ENCODE data around the gene TAF9B.
"Not testable (repeated sequence)": the region's sequence is repeated elsewhere in the genome, so short reads cannot be mapped to it uniquely, and the experiment has no call there.

The TAF9B gene, protein sequence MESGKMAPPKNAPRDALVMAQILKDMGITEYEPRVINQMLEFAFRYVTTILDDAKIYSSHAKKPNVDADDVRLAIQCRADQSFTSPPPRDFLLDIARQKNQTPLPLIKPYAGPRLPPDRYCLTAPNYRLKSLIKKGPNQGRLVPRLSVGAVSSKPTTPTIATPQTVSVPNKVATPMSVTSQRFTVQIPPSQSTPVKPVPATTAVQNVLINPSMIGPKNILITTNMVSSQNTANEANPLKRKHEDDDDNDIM

DNA sequence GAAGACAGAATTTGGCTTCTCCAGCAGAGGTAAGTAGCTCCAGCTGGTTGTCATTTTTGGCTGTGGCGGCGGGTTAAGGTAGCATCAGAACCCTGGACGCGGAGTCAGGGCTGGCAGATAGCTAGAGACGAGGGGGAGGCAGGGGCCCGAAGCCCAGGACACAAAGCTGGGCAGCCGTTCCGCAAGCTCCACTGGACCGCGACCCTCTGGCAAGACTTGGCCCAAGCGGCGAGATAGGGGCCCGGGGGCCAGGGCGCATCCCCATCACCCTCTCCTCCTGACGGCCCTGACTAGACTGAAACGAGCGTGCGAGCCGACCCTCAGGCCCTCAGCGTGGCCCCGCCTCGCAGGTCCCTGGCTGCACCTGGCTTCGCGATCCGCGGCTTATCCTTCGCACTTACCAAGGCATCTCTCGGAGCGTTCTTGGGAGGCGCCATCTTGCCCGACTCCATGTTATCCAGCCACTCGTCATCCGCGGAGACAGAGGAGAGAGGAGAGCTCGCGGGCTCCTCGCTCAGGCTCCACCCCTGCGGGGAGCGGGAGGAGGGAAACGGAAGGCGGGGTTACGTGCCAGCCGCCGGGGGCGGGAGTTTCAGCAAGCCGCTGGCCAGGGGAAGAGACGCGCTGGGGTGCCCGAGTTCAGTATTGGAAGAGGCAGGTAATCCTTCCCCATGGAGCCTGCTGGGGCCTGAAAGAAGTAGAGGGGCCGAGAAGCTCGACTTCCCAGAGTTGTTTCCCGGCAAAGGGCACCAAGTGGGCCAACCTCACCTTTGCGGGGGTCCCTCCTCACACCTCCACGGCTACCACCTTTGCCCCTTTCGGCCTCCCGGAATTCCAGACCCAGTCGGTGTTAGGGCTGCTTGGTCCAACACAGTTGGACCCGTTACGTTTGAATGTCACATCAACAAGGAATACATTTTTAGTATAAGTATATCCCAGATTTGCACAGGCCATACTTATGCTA, at the start of gene TAF9B:
TSS of gene TAF9B (minus strand) at position 491 of the 964 bp plus-strand sequence. CDS start at position 452, 39 bp downstream.
- peak; percentile 78 for DNase-seq

DNA sequence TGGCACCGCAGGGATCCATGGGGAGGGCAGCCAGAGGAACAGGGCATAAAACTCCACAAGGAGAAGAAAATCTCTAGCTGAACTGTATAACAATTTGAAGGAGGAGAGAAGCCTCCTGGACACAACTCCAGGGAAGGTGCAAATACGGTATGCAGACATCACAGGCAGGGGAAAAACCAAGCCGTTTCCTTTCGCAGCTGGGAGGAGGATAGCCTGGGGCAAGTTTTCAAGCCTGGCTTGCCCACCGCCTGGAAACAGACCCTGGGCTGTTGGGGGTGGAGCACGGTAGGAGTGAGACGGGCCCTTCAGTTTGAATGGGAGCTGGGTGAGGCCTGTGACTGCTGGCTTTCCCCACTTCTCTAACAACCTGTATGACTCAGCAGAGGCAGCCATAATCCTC, 43.4 kb upstream of the TAF9B start:
- no peak for DNase-seq

DNA sequence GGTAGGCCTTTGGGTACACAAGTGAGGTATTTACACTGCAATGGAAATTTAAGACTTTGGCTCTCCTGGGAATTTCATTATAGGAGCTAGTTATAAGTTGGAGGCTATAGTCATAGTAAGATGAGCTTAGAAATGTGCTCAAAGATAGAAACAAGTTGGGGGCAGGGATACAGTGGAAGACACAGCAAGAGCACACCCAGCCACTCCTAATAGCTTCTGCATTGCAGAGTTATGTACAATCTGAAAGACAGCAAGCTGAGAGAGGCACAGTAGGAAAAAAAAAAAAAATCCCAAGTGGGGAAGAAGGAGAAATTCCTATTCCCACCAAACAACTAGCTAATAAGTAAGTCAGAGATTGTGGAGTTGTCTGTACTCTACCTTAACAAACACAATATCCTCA, 41.9 kb upstream of the TAF9B start:
- DNase-seq: no peak

DNA sequence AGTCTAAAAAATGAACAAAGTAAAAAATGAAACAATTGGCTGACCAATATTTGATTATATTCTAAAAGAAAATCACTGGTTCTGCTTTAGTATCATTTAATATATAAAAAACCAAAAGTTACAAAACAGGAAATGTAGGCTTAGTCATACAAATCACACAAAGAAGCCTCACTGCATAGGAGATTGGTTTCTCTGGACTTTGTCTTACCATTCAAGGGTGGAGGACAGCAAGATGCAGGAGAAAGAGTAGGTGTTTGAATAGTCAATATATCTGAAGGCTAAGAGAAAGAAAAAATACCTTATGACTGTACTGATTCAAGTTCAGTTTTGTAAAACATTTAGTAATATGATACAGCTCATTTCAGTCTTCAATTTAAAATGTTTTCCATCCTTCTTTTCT, 28.6 kb upstream of the TAF9B start:
- DNase-seq: no peak

DNA sequence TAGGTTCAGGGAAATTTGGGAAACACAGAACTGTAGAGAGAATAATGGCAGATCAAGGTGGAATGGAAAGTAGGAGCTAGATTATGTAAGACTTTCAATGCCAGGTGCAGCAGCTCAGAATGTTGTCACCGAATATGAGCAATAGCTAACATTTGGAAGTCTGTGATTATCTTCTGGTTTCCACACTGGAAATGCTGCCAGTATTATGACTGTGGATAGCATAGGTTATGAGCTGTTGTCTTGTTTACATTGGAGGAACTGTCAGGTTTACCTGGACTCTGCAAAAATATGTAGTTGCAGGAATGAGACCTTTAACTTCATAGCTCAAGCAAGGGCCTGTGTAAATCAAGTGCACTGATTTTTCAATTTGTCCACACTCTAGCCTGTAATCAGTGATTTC, 26.0 kb upstream of the TAF9B start:
- DNase-seq: no peak

DNA sequence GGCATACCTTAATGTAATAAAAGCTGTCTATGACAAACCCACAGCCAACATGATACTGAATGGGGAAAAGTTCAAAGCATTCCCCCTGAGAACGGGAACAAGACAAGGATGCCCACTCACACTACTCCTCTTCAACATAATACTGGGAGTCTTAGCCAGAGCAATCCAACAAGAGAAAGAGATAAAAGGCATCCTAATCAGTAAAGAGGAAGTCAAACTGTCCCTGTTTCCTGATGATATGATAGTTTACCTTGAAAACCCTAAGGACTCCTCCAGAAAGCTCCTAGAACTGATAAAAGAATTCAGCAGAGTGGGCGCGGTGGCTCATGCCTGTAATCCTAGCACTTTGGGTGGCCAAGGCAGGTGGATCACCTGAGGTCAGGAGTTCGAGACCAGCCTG, 23.7 kb upstream of the TAF9B start:
- DNase-seq: not testable (repeated sequence)

DNA sequence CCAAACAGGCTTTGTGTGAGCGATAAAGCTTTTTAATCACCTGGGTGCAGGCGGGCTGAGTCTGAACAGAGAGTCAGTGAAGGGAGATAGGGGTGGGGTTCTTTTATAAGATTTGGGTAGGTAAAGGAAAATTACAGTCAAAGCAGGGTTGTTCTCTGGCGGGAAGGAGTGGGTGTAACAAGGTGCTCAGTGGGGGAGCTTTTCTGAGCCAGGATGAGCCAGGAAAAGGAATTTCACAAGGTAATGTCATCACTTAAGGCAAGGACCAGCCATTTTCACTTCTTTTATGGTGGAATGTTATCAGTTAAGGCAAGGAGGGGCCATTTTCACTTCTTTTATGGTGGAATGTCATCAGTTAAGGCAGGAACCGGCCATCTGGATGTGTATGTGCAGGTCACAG, 21.3 kb upstream of the TAF9B start:
- not testable (repeated sequence) for DNase-seq

DNA sequence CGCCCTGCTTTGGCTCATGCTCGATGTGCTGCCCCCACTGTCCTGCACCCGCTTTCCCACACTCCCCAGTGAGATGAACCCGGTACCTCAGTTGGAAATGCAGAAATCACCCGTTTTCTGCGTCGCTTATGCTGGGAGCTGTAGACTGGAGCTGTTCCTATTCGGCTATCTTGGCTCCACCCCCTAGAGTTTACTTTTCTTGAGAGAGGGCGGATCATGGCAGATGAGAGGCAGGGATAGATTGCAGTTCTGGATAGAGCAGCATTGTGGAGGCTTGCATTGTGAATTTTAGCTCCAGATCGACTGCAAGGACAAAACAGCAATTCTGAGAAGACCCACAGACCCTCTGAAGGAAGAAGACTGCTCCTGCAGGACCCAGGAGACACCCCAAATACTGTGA, 18.4 kb upstream of the TAF9B start:
- DNase-seq: not testable (repeated sequence)

DNA sequence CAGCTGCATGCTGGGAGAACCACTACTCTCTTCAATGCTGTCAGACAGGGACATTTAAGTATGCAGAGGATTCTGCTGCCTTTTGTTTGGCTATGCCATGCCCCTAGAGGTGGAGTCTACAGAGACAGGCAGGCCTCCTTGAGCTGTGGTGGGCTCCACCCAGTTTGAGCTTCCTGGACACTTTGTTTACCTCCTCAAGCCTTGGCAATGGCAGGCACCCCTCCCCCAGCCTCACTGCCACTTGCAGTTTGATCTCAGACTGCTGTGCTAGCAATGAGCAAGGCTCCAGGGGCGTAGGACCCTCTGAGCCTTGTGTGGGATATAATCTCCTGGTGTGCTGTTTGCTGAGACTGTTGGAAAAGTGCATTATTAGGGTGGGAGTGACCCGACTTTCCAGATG, 17.9 kb upstream of the TAF9B start:
- DNase-seq: not testable (repeated sequence)

DNA sequence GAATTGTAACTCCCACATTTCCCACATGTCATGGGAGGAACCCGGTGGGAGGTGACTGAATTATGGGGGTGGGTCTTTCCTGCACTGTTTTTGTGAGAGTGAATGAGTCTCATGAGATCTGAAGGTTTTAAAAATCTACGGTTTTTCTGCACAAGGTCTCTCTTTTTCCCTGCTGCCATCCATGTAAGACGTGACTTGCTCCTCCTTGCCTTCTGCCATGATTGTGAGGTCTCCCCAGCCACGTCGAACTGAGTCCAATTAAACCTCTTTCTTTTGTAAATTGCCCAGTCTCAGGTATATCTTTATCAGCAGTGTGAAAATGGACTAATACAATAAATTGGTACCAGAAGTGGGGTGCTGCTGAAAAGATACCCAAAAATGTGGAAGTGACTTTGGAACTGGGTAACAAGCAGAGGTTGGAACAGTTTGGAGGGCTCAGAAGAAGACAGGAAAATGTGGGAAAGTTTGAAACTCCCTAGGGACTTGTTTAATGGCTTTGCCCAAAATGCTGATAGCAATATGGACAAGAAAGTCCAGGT, 7.6 kb upstream of the TAF9B start:
- not testable (repeated sequence) for DNase-seq

DNA sequence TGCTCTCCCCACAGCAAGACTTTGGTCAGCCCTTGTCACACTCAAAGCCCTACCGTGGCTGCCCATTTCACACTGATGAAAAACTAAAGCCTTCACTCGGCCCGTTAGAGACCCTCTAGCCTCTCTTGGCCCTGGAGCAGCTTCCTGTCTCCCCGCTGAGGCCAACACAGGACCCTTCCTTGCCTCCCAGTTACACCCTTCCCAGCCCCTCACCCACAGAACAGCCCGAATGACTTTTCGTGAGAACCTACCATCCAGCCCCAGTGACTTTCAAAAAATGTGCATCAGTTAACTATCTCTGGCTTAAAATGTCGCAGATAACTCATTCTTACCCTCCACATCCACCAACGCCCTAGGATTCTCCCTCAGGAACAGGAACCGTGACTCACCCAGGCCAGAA, 756 bp upstream of the TAF9B start:
- no peak for DNase-seq

DNA sequence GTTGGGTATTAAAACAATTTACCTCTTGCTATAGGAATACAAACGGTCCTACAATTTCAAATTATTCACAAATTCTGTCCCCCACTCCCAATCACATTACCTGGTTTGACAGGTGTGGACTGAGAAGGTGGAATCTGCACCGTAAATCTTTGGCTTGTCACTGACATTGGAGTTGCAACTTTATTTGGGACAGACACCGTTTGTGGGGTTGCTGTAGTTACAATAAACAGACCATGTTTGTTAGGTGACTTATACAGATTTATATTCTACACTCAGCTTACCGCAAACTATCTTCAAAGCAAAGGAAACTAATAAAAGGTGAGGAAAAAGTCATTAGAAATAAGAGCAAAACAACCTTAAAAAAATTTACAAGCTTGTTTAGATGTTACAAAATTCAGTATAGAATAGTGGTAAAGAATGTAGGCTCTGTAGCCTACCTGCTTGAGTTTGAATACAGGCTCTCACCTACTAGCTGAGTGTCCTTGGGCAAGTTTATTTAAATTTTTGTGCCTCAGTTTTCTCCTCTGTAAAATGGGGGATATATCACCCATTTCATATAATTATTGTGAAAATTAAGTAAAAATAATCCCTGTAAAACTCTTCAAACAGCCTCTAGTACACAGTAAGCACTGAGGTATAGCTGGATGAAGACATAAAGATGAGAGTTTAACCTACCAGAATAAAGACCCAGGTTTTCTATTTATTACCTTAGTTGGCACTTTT, 6.1 kb downstream of the TAF9B start:
- DNase-seq: no peak

DNA sequence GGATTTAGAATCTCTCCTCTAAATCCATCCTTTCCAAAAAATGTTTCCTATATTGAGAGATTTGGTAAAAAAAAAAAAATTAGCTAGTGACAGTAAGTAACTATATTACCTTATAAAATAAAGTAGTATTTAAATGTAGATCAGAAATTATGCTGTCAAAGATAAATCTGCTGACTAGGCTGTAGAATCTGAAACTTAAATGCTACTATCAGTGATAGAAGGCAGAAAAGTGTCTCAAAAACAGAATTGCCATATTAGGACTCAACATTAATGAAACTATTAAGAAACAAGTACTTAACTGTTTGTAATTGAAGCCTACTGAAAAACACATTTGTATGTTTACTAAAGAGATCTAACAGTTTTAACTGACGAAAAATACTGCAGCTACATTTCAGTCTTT, 8.3 kb downstream of the TAF9B start:
- DNase-seq: no peak

DNA sequence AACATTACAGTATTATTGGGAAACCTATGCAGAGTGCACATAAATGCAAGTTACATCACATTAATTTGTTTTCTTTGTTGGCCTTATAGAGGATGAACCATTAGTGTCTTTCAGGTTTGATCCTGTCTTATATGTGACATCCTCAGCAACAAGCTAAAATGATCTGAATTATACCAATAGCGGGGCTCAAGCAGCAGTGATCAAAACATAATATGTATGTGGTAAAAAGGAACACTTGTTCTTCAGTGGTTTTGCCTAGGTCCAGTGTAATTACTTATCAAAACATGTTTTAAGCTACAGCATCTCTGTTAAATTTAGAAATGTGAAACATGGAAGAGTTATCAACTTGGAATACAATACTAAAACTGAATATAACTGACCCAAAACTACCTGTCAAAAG, 9.1 kb downstream of the TAF9B start:
- DNase-seq: no peak

DNA sequence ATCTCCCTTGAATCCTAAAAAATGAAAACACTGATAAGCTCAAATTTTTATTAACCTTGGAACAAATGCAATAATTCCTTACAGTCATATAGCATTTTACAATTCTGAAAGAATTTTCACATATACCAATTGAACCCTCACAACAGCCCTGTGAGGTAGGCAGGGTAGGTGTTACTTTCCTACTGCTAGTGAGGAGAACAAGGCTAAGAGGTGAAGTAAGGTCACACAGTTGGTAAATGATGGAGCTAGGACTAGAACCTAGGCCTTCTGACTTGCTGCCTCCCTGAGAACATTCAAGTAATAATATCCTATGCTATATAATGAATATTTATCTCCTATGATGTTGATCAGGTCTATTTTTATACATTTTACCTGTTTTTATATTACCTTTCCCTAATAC, 9.7 kb downstream of the TAF9B start:
- no peak for DNase-seq

DNA sequence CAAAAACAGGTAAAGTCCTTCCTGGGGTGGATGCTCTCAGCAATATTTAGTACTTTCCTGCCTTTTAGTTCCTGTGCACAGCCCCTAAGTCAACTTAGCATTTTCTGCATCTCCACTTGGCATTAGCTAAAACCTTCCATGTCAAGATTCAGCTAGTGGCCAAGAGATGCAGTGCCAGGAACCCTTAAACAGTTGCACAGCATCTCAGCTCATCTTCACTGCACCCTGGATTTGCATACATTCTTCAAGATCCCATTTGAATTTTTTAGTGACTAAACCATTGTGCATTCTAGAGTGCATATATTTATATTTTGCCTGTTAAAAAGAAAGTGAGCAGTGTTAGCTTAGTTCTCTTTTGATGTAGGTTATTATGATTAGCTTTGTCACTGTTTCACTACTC, 13.7 kb downstream of the TAF9B start:
- not testable (repeated sequence) for DNase-seq

DNA sequence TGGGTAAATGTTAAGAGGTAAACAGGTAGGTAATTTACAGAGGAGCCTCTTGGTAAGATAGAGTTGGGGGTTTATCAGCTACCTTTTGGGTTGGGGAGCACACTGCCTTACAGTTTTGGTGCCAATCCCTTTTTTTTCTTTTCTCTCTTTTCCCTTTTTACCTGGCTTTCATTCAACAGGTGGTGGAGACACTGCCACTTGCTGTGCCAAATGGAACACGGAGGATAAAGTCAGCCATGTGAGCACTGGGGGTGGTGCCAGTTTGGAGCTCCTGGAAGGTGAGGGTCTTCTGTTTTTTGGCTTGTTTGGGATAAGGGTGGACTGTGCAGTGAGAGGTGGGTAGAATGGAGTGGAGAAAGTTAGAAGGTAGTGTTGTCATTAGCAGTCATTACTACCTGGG, 14.3 kb downstream of the TAF9B start:
- DNase-seq: no peak

DNA sequence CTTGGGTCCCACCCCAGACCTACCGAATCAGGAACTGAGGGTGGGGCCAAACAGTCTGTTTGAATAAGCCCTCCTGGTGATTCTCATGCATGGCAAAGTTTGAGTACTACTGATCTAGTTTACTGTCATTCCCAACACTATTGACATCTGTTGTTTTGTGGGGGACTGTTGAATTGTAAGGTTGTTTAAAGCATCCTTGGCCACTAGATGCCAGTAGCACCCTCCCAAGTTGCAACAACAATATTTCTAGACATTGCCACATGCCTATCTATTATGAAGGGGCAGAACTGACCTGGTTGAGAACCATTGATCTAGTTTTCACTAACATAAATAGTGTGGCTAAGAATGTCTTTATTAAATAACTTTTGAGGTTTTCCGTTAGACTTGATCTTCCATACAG, 15.1 kb downstream of the TAF9B start:
- DNase-seq: no peak

DNA sequence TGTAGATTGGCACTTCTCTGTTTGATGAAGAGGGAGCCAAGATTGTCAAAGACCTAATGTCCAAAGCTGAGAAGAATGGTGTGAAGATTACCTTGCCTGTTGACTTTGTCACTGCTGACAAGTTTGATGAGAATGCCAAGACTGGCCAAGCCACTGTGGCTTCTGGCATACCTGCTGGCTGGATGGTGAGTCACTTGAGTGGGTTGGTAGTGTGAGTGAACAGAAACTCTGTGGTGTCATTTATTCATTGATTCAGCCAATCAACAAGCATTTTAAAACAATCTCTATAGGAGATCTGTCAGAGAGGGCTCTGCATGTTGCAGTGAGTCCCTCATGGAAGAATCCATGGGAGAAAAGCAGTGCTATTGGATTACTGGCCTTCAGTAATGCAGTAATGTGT, 16.3 kb downstream of the TAF9B start:
- DNase-seq: no peak

DNA sequence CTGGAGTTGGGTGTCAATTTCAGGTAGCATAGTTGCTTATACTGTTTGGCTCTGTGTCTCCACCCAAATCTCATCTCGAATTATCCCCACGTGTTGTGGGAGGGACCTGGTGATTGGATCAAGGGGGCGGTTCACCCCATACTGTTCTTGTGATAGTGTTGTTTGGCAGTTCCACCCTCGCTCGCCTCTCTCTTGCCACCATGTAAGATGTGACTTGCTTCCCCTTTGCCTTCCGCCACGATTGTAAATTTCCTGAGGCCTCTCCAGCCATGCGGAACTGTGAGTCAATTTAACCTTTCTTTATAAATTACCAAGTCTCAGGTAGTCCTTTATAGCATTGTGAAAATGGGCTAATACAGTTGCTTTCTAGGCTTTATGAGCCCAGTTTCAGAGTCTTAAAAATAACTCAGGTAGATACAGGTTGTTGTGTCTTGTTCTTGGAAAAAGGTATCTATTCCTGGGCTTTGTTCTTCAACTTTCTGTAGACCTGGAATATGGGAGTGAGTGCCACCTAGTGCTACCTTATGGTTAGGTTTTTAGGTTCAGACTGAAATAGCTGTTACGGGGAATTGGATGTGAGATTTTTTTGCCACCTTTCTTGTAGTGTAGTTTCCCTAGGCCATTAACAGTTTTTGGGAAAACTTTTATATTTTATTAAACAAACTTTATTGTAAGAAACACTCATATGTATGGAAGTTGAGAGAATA, 19.8 kb downstream of the TAF9B start:
- DNase-seq: no peak

DNA sequence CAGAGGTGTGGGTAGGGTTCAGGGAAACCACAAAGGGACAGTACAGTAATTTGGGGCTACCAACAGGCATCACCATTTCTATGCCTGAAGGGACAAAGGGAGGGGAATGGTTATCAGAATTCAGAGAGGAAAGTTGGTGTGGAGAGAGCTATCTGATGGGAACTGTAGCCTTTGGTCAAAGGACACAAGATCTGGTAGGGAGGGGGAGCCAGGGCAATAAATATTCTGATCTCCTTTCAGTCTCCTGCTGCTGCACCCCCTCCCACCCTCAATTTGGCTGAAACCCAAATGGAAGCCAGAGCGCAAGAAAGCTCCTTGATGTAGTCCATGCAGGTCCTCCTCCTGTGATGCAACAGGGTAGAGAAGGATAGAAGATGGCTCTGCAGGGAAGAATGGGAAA, 20.8 kb downstream of the TAF9B start:
- no peak for DNase-seq

DNA sequence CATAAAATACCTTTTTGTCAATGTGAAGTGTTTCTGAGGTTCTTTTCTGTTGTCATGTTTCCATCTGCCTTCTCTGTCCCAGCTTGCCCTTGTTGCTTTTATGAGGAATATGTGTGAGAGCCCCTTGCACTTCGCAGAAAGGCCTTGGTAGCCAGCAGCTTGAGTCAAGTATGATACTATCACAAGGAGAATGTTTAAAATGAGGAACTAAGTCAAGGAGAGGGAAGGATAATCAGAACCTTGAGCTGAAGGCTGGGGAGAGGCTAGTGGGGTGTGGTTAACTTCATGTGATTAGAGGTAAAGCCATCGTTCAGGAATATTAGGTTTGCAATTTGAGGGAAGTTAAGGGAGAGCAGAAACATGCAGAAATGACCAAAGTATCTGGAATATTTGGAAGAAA, 22.7 kb downstream of the TAF9B start:
- no peak for DNase-seq

DNA sequence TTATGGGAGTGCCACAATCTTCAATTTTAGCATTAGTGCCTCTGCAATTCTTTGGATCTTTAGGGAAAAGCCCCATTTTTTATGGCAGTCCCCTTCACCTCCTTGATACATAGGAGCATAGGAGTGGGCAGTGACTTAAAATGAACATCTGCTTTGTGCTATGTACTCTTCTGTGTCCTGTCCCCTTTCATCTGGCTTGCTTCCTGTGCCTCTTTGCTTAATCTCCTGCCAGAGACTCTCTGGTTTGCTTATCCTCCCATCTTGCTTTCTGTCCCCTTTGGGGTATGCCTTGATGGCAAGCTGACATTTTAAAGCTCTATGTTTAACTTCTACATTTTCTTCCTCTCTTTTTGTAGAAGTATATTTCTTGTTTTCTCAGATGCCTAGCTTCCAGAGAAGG, 23.1 kb downstream of the TAF9B start:
- DNase-seq: no peak

All from midbrain (tissue), 1 donor.